ENCODE results near the gene UBXN6. TPM values are rescaled to one million over a fixed set of nuclear protein-coding genes. Genes with fewer than 3 reads are reported as not detected.

Gene UBXN6
- total RNA-seq, 1 experiment from 2014 or later = 101 TPM

DNA sequence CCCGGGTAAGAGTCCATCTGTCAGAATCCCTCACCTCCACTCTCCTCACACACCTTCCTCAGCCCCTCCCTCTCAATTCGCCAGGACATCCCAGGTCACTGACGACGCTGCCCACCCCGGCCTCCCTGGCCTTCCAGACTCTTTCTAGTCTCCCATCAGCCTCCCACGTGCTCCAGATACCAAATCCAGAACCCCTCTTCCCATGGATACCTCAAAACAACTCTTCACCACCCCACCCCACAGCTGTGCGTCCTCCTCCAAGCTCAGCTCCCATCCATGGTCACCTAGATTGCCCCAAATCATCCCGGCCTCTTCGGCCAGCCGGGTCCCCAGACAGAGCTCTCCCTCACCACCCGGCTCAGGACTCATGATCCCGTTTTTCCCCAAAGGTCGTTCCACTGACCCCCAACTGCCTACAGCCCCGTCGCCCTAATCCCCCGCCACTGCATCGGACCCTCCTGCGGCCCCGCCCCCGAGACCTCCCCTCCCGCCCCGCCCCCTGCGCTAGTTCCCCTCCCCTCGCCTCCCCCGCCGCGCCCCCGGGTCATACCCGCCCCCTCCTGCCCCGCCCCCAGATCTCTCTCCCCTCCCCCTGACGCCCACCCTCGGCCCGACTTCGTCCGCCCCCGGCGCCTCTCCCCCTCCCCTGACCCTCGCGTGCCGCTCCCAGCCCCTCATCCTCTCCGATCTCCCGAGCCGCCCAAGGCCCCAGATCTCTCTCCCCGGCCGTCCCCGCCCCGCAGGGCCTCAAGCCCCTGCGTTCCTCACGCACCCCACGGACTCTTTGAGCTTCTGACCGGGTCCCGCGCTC is 546 bp downstream of the UBXN6 start:
- peak; percentile 44 for DNase-seq (ENCODE audit: low read depth)

DNA sequence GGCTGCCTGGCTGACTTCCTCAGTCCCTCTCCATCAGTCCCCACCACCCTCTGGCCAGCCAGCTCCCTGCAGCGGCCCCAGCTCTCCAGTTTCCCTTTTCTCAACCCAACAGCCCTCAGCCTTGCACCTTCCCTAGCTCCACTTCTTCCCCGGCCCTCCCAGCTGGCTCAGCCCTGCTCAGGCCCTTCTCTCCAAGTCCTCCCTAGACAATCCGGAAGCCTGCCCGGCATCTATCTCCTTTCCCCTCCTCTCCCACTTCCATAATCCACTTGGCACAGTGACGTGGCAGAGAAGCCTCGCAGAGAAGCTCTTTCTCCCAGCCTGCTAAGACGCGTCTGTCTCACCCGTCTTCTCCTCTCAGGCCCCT is 1.1 kb downstream of the UBXN6 start:
- DNase-seq (ENCODE audit: low read depth) = peak; percentile 69

DNA sequence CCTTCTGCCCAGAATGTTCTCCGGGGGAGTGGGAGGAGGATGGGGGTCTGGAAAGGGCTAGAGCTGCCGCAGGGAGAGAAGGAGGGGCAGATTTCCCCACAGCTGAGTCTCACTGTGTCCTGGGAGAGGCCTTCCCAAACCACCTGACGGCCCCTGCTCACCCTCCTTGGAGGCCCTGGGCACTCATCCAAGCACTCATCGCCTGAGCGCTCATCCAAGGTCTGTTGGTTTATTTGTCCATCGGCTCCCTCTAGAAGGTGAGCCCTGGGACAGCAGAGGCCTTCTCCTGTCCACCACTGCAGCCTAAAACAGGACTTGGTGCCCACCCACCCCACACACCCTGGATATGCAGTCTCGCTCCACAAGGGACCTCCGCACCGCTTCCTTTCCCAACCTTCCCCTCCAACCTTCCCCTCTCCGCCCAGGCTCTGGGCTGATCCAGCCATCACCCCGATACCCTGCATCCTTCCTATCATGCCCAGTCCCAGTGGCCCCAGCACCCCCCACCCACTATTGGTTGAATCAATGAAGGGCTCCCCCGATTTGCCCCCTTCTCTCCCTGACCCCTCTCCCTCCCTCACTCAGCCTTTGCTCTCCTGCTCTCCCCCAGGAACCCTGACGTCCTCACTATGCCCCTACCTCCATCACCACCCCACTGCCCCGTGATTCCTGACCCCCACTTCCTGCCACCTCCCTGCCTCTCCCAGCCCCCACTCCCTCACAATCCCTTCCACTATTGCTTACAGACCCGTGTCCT is 1.7 kb downstream of the UBXN6 start:
- DNase-seq (ENCODE audit: low read depth) = peak; percentile 42

DNA sequence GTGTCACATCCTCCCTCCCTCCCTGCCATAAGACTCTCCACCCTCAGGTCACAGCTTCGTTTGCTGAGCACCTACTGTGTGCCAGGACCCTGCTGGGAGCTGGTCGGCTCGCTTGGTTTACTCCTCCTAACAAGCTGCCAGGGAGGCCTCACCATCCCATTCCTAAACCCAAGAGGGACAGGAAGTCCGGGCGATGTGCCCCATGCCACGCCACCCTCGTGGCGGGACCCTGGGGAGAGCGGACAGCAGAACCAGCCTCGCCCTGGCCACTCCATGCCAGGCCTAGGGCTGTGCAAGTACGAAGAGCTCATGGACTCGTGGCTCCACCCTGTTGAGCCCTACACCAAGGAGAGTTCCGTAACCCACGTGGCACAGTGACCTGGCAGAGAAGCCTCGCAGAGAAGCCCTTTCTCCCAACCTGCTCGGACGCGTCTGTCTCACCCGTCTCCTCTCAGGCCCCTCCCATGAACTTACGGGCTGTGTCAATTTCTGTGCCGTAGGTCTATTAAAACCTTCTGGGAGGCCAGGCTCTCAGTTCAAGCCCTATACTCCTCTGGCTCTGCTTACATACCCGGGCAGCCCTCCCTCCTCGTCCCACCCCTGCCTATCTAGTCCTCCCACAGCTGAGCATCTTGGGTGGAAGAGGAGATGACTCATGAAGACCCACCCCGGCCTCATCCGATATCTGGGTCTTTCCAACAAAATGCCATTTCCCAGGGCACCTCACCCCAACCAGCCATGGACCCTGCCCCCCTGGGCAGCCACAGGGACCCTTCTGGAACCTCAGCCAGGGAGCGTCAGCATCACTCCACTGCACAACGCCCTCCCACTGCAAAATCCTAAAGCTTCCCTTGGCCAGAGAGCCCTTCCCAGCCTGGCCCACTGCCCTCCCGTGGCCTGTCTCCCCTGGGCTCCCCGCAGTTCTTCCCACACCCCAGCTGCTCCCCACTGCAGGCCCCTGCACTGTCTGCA is 2.6 kb downstream of the UBXN6 start:
- DNase-seq (ENCODE audit: low read depth) = no peak

DNA sequence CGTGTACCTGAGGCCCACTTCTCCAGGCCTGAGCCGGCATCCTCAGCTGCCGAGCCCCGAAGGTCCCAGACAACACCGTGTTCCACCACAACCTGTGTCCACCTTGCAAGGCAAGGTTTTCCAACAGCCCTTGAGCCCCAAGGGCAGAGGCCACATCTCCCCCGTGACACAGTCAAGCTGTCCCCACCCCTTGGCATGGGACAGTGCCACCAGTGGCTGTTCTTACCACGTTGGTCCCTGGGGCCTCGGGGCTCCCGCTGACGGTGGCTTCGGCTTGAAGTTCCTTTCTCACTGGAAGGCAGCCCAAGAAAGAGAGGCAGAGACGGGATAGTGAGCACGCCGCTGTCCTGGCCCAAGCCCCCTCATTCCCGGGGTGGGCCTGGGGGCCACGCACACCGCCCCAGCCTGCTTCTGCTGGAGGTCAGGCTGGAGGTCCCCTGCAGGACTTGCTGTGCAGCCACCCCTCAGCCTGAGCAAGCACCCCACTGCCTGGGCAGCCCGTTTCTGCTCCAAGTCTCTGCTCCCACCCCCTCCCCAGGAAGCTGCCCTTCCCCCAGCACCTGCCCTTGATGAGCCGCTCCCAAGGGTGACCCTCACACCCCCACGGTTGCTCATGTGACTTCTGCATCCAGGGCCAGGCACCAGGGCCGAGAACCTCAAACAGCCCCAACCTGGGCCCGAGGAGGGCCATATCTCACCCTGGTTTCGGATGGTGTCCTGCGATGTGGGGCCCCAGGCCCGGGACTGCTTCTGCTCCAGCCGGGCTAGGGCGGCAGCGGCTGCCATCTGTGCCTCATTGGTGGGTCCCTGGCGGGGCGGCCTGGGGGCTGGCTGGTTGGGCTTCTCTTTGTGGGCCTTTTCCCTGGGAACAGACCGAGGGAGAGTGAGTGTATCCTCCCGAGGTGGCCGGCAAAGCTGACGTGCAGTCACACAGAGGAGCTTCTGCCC is 4.1 kb downstream of the UBXN6 start:
- no peak for DNase-seq (ENCODE audit: low read depth)

DNA sequence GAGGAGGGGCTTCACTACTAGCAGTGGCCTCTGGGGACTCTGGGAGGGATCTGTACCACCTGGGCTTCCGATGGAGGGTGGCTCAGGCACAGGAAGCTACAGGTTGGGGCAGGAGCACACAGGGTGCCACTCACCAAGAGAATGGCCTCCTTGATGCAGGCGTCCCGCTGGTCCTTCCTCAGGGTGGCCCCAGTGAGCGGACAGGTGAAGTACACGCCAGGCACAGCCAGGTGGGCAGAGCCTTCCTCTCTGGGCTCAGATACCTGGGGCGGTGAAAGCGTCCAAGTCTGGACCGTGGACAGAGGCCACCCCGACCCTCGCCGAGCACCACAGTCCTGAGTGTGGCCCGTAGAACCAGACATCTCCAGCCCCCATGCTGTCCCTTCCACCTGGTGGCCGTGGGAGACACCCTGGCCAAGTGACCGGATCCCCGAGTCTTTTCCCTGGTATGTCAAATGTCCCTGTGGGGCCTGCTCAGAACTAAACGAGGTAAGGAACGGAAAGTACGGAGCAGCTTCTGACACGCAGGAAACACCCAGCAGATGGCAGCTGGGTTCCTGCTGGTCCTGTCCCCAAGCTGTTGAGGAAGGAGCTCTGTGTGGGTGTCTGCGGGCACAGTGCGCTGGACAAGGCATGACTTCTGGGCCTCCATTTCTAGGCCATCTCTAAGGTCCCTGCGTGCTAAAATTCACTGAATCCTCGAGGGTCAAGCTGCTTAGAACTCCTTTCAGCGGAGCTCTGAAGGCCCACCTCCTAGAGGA is 5.2 kb downstream of the UBXN6 start:
- no peak for DNase-seq (ENCODE audit: low read depth)

DNA sequence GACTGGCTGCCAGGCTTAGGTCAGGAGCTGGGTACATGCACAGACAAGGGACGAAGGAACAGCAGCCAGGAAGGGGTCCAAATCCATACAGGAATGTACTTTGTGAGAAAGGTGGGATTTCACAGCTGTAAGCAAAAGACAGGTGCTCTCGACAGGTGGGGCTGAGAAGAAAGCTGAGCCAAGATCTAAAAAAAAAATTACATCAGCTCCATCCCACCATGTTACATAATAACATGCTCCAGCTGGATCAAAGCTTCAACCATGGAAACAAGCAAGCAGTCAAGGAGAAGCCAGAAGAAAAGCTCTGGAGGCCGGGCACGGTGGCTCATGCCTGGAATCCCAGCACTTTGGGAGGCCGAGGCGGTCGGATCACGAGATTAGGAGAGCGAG is 8.0 kb downstream of the UBXN6 start:
- no peak for DNase-seq (ENCODE audit: low read depth)

DNA sequence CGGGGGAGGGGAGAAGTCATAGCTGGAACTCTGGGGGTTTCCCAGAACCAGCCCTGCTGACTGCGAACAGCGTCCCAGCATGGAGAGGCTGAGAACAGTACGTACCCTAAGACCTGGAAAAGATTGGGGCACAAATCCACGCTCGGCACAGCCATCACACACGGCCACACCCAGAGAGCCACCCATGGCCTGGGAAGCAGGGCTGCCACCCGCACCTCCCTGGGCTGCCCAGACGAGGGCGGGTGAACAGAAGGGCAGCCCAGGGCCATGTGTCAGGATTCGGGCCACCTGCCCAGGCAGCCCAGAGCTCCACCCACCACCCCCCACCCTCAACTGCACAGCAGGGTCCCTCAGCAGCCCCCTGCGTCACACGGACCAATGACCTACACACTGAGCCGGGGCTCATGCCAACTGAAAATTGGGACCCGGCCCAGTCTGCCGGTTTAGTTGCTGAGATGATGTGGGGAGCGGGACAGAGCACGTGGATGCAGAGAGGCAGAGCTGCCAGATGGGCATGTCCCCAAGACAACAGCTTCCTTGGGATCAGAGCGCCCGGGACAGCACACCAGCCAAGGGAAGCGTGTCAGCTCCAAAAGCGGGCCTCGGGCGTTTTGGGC is 8.5 kb downstream of the UBXN6 start:
- no peak for DNase-seq (ENCODE audit: low read depth)

DNA sequence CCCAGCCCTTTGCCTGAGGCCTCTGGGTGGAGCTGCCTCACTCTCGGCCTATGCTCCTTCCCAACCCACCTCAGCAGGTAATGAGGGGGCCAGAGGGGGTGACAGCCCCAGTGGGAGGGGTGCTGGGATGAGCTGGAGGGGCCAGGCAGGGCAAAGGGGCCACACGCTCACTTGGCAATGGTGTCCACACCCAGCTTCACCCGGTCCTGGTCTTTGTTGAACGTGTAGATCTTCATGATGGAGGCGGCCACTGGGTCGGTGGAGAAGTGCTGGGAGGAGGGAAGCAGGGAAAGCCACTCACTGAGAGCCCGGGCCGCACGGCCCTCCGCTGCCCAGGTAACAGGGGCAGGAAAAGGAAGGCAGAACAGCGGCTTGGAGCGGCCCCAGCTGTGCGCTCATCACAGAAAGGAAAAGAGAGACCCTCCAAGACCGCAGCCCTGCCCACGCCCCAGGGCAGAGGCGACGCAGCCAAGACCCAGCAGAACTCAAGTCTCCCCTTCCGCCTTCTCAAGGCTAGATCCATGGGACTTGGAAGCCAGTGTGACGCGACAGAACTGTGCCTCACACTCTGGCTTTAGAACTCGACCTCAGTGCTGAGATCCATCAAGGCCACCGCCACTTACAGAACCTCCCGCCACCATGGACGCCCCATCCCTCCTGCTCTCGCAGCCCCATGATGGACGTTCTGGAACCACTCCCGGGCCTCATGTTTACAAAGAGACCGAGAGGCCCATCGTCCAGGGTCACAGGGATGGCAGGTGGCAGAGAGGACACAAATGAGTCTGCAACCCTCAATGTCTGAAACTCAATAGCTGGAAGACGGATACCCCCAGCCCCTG is 9.2 kb downstream of the UBXN6 start:
- DNase-seq (ENCODE audit: low read depth) = no peak

DNA sequence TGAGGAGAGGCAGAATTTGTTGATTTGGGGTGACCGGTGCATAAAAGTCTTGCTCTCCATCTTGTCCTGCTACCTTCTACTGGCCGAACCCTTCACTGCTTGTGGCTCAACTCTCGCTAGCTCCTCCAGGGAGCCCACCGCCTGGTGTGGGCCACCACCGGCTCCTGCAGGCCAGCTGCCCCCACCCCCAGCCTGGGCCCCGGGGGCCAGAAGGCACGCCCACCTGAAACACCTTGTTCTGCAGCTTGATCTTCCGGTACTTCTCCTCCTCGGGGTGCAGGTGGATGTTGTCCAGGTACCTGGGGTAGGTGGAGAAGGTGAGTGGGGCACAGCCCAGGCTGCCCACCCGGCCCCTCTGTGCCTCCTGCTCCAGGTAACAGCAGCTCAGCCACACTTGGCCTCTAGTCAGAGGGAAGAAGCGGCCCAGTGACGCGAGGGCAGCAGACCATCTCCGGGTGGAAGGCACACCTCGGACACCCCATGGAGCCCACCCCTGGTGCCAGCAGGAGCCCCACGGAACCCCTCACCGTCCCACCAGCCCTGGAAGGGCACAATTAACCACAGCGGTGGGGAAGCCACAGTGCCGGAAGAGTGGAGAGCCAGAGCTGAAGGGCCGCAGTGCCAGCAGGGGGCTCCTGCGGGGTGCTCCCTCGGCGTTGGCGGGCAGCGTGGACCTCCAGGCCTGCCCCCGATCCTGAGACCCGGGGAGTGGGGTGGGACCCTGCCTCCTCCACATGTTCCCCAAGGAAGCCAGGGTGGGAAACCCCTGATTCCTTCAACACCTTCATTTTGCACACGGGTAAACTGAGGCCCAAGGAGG is 10.1 kb downstream of the UBXN6 start:
- no peak for DNase-seq (ENCODE audit: low read depth)

DNA sequence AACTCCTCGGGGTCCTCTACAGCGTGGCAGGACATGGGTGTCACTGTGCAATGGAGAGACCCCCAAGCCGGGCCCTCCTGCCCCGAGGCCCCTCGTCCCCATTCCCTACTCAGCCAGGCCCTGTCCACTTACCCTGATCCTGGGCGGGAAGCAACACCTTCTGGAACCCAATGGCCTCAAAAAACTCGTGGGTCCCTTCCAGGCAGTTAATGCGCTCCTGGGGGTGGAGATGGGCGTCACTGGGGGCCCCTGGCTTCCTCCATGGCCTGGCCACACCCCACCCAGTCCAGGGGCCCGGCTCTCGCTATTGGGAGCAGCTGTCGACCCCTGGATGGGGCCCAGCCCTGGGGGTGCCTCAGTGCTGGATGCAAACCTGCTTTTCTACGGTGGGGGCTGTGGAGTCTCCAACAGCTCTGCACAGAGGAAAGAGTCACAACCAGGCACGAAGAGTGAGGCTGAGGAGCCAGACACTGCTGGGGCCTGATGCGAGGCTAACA is 10.8 kb downstream of the UBXN6 start:
- no peak for DNase-seq (ENCODE audit: low read depth)

DNA sequence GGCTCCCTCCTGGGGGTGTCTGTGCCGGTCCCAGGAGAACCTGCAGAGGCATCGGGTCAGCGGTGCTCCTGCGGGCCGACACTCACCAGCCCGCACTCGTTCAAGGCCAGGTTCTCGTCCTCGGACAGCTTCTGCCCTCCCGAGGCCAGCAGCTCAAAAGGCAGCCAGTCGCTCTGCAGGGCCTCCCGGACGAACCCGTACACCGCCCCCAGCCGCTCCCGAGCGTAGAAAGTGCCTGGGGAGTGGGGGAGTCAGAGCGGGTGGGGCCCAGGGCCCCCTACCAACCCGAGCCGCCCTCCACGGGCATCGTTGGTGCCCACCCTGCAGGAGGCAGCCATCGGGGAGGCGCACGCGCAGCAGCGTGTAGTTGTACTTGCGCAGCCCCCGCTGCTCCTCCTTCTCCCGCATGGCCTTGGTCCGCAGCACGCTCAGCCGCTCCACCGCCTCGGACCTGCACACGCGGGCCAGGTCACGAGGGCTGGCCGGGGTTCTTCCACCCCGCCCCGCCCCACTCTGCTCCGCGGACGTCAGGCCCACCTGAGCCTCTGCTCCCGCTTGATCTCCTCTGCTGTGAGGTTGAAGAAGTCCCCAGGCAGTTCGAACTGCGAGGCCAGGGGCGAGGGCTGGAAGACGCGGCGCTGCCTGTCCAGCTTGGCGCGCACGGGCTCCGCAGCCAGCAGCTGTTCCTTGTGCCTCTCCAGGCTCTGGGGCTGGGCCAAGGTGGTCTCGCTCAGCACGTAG is 11.5 kb downstream of the UBXN6 start:
- DNase-seq (ENCODE audit: low read depth) = no peak

DNA sequence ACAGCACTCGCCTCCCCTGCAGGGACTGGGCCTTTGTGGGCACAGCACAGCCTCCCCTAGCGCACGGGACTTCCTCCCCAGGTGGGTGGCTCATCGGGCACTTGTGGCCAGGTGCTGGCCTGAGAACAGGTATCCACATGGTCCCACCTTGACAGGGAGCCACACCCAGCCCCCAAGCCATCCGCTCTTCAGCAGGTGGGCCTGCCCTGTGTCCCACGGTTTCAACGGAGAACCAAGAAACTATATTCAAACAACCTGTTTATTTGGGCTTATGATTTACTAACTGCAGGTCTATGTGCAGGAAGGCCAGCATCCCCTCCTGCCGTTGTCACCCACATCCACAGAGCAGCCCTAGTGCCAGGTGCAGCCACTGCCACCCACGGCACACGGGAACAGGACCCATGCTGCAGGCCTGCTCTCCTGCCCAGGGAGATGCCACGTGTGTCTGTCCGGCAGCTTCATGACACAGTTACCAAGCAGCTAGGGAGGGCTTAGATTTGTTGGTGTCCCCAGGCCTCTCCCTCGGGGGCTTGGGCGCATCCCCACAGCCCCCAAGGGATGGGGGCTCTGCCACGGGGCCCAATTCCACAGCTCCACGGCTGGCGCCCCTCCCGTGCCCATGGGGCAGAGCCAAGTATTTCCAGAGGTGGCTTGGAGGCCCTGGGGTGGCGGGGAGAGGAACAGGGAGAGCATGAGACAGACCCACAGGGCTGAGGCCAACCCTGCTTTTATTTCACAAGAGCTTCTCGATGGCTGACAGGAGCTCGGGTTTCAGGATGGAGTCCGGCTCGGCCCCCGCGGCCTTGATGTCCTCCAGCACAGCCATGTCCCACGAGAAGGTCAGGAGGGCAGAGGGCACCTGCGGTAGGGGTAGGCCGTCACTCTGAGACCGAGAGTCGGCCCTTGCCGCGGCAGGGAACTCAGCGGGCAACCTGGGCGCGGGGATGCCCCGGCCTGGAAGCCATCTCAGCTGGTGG is 12.5 kb downstream of the UBXN6 start:
- no peak for DNase-seq (ENCODE audit: low read depth)

DNA sequence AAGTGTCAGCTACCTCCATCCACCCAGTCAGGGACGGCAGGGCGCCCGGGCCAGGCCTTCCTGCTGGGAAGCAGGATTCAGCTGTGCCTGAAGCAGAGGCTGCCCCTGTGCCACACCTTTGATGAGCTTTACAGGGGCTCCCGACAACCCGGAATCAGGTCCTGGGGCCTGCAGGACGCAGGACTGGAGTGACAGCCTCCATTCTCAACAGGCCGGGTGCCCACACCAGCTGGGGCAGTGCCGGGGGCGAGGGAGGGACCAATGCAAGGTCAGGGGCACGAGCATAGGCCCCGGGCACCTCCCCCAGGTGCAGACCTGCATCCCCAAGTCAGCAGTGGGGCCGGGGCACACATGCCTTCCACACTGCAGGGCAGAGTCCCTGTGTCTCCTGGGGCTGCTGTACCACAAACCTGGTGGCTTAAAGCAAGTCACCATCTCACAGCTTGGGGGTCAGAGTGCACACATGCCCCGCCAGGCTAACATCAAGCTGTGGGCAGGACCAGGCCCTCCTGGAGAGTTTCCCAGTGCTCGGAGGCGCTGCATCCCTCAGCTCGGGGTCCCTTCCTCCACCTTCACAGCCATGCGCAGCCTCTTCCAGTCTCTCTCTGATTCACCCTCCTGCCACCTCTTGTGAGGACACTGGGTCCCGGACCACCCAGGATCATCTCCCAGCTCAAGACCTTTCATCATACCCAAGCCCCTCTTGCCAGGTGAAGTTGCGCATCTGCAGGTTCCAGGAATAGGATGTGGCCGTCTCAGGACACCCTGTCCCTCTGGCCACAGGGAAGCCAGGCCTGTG is 13.4 kb downstream of the UBXN6 start:
- no peak for DNase-seq (ENCODE audit: low read depth)

DNA sequence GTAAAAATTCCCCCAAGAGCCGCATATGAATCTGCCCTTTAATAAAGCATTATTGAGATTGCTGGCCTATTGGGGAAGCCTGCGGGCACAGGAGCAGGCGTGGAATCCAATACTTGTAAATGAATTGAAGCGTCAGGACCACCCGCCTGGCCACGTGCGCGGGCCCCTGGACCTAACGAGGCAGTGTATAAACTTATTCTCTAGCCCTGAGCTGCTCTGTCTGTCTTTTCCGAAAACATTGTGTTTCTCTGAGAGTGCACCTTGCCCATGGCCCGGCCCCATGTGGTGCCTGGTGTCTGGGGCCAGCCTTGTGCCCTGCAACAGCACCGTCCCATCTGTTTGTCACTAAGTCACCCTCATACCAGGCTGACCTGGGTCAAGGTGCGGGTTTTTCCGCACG is 14.4 kb downstream of the UBXN6 start:
- DNase-seq (ENCODE audit: low read depth) = no peak

All from RPMI7951 (cell line).